Measurements from ENCODE around the gene ERCC1.

- no peak for TF ChIP-seq CTCF (IDR thresholded peaks at IDR 0.05 in 2 of 3, conservative IDR thresholded peaks at IDR 0.05 in 1 of 3; ENCODE audit: borderline replicate concordance in 1 of 3, insufficient read depth in 1 of 3, low read depth in 2 of 3, low read length in 2 of 3)
- TF ChIP-seq POLR2A (IDR thresholded peaks at IDR 0.05; ENCODE audit: borderline replicate concordance, extremely low read depth, insufficient read depth, insufficient read length) = peak; percentile 79
- TF ChIP-seq EZH2 (IDR thresholded peaks at IDR 0.05) = no peak
- no peak for TF ChIP-seq SRF (IDR thresholded peaks at IDR 0.05; ENCODE audit: low read depth)
Observed at GRCh38 chr19:45370410-45371204, 53.1 kb downstream of the ERCC1 start, which contains the start of gene ERCC2.
